GM18909 (cell line): ENCODE results near the gene ZNF846.
"Not testable (repeated sequence)": the region's sequence is repeated elsewhere in the genome, so short reads cannot be mapped to it uniquely, and the experiment has no call there.

Source experiments
- ATAC-seq: cut with Tn5 transposase; IDR thresholded peaks from one replicate; pipeline ENCODE4 v1.9.1; 2021; ENCODE audit warnings: mild to moderate bottlenecking; ENCODE audit not compliant: unreplicated experiment, poor library complexity

The ZNF846 gene

DNA sequence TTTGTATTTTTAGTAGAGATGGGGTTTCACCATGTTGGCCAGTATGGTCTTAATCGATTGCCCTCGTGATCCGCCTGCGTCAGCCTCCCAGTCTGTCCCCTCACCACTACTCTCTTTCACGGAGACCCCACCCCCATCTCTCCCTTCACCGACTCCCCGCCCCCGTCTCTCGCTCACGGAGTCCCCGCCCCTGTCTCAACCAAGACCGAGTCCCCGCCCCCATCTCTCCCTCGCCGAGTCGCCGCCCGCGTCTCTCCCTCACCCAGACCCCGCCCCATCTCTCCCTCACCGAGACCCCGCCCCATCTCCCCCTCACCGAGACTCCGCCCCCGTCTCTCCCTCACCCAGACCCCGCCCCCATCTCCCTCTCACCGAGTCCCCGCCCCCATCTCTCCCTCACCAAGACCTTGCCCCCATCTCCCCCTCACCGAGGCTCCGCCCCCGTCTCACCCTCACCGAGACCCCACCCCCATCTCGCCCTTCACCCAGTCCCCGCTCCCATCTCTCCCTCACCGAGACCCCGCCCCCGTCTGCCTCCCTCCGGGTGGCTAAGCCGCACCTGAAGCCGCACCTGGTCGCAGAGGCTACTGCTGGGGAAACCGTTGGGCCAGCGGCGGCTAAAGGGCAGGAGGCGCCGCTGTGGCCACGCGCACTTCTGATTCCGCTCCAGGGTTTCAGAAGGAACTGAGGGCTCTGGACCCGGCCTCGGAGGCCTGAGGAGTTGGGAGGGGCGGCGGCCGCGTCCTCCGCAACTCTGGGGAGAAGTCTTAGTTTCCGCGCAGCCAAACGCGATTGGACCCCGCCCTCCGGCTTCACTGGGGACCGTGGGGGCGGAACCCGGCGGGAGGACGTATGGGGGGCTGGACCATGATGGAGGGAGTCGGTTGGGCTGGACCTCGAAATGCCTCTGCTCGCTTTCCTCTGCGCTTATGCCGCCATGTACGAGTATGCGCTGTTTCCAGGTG, 17.1 kb upstream of the ZNF846 start:
- ATAC-seq = peak; percentile 71

DNA sequence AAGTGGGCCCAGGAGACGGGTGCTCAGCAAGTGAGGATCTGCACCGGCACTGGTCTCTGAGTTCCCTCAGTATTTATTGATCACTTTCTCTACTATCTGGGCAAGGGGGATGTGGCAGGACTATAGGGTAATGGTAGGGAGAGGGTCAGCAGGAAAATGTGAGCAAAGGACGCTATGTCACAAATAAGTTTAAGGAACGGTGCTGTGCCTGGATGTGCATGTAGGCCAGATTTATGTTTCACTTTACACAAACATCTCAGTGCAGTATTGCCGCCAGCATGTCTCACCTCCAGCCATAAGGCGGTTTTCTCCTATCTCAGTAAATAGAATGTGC, 15.6 kb upstream of the ZNF846 start:
- ATAC-seq = not testable (repeated sequence)

DNA sequence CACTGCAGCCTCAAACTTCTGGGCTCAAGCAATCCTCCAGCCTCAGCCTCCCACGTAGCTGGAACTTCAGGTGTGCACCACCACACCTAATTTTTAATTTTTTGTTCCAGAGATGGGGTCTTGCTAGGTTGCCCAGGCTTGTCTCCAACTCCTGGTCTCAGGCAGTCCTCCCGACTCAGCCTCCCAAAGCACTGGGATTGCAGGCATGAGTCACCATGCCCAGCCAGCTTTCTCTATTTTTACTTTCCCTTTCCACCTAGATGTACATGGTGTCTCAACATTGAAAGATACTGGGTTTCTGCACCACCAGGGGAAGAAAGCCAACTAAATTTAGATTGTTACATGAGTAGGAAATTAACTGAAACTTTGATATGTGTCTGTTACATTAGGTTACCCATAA, 13.8 kb upstream of the ZNF846 start:
- ATAC-seq = no peak

DNA sequence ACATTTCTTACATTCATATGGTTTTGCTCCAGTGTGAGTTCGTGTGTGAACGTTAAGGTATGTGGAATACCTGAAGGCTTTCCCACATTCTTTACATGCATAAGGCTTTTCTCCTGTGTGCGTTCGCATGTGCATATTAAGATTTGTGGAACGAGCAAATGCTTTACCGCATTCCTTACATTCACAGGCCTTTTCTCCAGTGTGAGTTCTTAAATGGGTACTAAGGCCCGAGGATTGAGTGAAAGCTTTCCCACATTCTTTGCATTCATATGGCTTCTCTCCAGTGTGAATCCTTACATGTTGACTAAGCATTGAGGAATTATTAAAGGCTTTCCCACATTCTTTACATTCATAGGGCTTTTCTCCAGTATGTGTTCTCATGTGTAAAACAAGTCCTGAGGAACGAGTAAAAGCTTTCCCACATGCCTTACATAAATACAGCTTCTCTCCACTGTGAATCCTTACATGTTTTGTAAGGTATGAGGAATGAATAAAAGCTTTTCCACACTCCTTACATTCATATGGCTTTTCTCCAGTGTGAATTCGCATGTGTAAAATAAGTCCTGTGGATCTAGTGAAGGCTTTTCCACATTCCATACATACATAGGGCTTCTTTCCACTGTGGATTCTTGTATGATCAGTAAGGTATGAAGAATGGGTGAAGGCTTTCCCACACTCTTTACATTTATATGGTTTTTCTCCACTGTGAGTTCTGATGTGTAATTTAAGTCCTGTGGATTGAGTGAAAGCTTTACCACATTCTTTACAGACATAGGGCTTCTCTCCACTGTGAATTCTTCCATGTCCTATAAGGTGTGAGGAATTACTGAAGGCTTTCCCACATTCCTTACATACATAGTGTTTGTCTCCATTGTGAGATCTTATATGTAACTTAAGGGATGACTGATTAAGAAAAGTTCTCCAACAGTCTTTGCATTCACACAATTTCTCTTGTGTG, 10.7 kb downstream of the ZNF846 start:
- no peak for ATAC-seq

DNA sequence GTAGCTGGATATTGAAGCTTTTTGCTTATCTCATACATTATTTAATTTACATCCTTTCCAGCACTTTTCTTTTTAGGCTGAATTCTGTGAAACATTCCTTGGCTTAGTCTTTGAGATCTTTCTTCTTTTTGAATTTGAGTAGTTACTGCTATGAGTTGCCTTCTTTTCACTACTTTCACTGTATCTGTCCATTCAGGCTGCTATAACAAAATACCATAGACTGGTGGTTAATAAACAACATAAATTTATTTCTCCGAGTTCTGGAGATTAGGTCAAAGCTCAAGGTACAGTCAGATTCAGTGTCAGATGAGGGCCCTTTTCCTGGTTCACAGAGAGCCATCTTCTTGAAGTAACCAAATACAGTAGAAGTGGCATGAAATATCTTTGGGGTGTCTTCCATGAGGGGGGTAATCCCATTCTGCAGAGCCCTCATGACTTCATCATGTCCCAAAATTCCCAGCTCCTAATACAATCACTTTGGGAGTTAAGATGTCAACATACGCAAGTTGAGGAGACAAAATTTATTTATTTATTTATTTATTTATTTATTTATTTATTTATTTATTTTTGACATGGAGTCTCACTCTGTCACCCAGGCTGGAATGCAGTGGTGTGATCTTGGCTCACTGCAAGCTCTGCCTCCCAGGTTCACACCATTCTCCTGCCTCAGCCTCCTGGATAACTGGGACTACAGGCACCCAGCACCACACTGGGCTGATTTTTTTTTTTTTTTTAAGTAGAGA, 15.7 kb downstream of the ZNF846 start:
- no peak for ATAC-seq

DNA sequence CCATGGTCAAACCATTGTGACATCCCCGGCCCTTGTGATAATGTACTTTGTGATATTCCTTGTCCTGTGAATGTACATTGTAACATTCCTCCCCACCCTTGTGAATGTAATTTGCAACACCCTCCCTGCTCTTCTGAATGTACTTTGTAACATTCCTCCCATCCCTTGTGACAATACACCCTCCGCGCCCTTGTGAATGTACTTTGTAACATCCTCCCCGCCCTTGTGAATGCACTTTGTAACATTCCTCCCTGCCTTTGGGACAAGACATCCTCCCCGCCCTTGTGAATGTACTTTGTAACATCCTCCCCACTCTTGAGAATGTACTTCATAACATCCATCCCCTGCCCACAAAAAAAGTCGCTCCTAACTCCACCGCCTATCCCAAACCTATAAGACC, 17.1 kb downstream of the ZNF846 start:
- no peak for ATAC-seq

DNA sequence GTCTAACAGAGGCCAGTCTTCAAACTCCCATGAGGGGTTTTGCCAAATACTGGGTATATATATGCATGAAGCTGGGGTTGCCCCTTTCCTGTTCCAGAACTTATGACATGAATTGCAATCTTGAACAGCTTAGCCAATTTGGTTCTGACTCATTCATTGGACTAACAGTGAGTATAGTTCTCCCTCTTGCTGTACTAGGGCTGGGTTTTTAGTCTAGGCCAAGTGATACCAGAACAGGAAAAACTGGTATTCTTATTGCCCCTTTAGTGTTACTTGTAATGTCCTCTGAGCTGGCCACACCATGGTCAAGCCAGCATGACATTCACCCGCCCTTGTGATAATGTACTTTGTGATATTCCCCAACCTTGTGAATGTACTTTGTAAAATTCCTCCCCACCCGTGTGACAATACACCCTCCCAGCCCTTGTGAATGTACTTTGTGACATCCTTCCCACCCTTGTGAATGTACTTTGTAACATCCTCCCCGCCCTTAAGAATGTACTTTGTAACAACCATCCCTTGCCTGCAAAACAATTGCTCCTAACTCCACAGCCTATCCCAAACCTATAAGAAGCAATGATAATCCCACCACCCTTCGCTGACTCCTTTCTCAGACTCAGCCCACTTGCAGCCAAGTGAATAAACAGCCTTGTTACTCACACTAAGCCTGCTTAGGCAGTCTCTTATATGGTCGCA, 26.9 kb downstream of the ZNF846 start:
- no peak for ATAC-seq

DNA sequence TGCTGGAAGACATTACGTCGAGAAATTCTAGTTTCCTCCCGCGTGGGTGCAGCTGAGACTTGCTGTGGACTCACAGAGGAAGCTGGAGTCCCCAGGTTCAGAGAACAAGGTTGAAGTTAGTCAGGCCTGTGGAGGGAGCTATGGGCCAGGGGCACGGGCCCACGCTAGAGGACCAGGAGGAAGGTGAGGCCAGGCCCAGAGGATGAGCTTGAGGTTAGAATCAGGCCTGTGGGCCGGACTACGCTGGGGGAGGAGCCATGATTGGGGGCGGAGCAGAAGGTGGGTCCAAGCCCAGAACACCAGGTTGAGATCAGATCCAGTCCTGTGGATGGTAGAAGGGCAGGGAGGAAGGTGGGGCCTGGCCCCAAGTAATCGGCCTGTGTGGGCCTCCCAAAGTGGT, 32.6 kb downstream of the ZNF846 start:
- ATAC-seq = no peak

DNA sequence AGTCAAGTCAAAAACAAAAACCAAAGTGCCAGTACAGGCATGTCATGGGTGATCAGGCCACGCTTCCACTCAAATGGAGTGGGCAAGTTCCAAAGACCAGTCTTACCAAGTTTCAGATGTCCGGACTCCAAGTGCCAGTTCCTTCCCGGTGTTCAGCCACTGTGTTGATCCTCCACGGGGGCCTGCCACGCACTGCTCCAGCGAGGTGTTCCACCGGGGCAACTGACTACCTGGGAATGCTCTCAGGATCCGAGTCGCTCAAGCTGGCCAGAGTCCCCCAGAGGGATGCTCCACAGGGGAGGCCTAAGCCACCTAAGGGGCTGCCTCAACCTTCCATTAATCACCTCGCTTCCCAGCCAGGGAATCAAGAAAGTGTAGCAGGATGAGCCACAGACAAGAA, 38.5 kb downstream of the ZNF846 start:
- not testable (repeated sequence) for ATAC-seq

DNA sequence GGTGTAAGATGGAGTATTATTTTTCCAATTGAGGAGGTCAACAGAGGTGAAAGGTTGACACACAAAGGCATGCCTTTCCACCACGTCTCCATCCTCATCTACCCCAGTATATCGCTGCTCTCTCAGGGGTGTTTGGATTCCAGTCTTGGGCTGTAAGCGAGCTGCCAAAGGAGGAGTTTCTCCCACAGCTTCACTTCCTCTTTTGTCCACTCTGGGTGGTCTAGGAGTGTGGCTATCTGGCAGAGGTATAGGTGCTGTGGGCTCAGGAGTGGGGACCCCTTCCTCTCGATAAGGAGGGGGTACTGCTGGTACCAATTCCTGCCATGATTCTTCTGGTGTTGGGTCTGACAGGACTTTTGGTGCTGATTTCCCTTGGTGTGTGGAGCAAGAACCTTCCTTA, 39.4 kb downstream of the ZNF846 start:
- no peak for ATAC-seq

DNA sequence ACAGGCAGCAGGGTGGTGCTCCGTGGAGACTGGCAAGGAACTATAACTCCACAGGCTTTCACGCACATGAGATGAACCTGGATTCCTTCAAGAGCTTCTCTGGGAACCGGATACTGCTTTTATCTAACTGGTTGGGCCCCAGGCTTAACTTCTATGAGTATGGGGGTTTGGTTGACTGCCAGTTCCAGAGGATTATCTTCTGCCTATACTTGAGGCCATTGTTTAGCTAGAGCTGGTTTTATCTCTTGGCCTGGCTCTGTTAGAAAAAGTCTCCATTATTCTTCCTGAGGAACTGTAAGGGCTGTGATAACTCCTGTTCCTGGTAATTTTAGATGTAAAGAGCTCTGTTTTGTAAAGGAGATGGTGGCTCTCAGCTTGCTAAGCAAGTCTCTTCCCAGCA, 40.9 kb downstream of the ZNF846 start:
- no peak for ATAC-seq

DNA sequence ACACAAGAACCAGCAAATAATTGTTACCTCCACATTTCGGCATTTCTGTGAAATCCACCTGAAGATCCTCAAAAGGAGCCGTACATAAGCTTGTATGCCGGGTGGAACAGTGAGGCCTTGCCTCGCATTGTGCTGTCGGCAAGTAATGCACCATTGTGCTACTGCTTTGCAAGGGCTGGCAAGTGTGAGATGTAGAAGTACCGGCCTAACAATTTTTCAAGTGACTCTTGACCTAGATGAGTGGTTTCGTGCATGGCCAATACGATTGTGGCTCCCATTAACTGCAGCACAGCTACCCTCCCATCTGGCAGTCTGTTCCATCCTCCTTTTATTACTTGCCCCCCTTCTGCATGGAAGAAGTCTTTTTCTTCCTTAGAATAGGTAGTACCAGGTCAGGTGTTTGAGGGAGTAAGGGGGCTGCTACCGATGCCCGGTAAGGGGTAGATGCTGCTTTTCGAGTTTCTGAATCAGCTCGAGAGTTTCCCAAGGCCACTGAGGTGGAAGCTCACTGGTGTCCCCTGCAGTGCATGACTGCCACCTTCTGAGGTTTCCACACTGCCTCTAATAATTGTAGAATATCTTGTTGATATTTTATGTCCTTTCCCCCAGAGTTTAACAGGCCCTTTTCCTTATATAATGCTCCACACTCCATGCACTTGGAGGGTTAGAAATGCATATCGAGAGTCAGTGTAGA, 42.9 kb downstream of the ZNF846 start:
- not testable (repeated sequence) for ATAC-seq

DNA sequence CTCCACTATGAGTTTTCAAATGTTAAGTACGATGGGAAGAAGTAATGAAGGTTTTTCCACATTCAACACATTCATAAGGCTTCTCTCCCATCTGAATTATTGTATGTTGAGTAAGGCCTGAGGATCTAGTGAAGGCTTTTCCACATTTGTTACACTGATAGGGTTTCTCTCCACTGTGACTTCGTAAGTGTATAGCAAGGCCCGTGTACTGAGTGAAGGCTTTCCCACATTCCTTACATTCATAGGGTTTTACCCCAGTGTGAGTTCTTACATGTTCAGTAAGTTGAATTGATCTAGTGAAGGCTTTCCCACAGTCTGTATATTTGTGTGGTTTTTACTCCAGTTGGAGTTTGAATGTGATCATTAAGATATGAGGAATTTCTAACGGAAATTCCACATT, 44.4 kb downstream of the ZNF846 start:
- no peak for ATAC-seq

DNA sequence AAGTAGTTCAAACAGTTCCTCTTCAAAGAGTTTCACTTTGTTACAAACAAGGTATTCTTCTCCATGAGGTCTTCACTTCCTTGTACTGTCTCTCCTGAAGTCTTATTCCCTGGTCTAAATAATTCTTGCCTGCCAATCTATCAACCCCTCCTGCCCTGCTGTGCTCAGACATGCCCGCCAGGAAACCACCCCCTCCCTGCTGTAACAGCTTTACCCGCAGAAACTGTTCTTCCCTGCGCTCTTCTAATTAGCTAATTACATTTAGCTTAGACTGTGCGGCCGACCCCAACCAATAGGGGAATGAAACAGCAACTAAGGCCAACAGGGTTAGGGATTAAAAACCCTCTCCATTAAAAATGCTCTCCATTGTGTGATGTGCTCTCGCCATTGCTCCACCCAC, 46.7 kb downstream of the ZNF846 start:
- no peak for ATAC-seq

DNA sequence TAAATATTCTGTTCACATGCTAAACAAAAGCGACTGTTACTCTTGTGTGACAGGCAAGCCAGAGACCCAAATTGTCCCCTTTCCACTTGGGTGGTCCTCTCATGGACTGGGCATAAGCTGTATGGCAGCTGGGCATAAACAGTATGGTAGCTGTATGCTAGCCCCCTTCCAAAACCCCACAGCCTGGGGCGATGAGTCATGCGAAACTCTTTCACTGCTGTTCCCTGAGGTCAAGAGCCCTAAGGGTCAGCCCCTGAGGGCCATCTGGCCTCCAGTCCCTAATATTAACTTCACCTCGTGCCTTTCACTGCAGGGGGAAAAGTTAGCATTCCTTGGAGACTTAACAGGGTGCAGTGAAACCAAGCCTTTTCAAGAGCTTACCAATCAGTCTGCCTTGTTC, 48.0 kb downstream of the ZNF846 start:
- no peak for ATAC-seq

DNA sequence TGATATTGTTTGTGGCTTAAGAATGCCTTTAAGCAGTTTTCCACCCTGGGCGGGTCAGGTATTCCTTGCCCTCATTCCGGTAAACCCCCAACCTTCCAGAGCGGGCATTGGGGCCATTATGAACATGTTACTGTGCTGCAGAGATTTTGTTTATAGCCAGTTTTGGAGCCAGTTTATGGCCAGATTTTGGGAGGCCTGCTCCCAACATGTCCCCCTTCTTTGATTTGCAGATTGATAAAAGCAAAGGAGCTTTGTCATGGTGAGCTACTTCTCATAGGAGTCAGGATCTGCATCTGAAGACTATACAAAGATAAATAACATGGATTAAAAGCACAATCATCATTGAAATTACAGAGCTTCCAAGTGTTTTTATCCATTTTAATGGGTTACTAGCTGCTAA, 56.7 kb downstream of the ZNF846 start:
- ATAC-seq = no peak

DNA sequence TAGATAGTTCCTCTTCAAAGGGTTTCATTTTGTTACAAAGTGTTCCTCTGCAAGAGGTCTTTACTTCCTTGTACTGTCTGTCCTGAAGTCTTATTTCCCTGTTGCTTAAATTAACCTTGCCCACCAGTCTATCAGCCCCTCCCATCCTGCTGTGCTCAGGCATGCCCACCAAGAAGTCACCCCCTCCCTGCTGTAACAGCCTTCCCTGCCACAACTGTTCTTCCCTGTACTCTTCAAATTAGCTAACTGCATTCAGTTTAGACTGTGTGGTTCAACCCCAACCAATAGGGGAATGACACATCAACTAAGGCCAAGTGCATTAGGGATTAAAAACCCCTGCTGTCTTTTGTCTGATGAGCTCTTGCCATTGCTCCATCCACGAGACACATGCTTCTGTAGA, 59.2 kb downstream of the ZNF846 start:
- no peak for ATAC-seq

DNA sequence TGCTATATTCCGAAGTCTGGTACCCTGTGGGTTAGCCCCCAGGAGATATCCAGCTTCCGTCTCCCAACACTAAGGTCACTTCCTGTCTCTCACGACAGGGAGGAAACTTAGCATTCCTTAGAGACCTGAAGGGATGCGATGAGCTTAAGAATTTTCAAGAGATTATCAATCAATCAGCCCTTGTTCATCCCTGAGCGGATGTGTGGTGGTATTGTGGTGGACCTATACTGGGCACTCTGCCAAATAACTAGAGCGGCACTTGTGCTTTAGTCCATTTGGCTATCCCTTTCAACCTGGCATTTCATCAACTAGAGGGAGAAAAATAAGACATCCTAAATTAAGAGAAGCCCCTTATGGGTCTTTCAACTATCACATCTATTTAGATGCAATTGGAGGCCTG, 62.7 kb downstream of the ZNF846 start:
- no peak for ATAC-seq

DNA sequence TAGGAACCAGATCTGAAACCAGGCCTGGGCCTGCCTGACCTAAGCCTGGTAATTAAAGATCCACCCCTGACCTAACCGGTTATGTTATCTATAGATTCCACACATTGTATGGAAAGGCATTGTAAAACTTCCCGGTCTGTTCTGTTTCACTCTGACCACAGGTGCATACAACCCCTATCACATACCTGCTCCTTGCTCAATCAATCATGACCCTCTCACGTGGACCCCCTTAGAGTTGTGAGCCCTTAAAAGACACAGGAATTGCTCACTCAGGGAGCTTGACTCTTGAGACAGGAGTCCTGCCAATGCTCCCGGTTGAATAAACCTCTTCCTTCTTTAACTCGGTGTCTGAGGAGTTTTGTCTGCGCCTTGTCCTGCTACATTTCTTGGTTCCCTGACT, 66.4 kb downstream of the ZNF846 start:
- no peak for ATAC-seq
